TTC549 (cell line): ENCODE data around the gene CD300A.
"Not testable (repeated sequence)": the region's sequence is repeated elsewhere in the genome, so short reads cannot be mapped to it uniquely, and the experiment has no call there.

Experiments used
- FAIRE-seq: peaks from 2 replicates; lab custom pipeline; 2012; peaks lifted over from hg19 to GRCh38; lab: Jason Lieb, UNC

Gene CD300A

GRCh38 chr17:74485022-74485743 is 18.7 kb downstream of the CD300A start:
- no peak for FAIRE-seq

- FAIRE-seq: no peak
Observed at GRCh38 chr17:74485841-74486240, 19.4 kb downstream of the CD300A start.

- not testable (repeated sequence) for FAIRE-seq
Observed at GRCh38 chr17:74488276-74488675, 21.8 kb downstream of the CD300A start.

GRCh38 chr17:74490716-74491115 is 24.3 kb downstream of the CD300A start:
- no peak for FAIRE-seq

- FAIRE-seq: no peak
Observed at GRCh38 chr17:74491626-74492025, 25.2 kb downstream of the CD300A start.

GRCh38 chr17:74493331-74493833 is 26.9 kb downstream of the CD300A start:
- FAIRE-seq: peak; percentile 7

GRCh38 chr17:74497471-74497870 is 31.0 kb downstream of the CD300A start:
- FAIRE-seq: no peak

- FAIRE-seq: no peak
Observed at GRCh38 chr17:74499992-74500391, 33.6 kb downstream of the CD300A start.

GRCh38 chr17:74502861-74503260 is 36.4 kb downstream of the CD300A start:
- no peak for FAIRE-seq

- not testable (repeated sequence) for FAIRE-seq
Observed at GRCh38 chr17:74503949-74504348, 37.5 kb downstream of the CD300A start.

- FAIRE-seq: no peak
Observed at GRCh38 chr17:74508156-74508555, 41.7 kb downstream of the CD300A start.

- FAIRE-seq: no peak
Observed at GRCh38 chr17:74512036-74512435, 45.6 kb downstream of the CD300A start.

- FAIRE-seq: no peak
Observed at GRCh38 chr17:74512624-74513091, 46.2 kb downstream of the CD300A start.

- FAIRE-seq: no peak
Observed at GRCh38 chr17:74513987-74514631, 47.7 kb downstream of the CD300A start.

GRCh38 chr17:74514632-74515334 is 48.3 kb downstream of the CD300A start:
- FAIRE-seq: no peak

- no peak for FAIRE-seq
Observed at GRCh38 chr17:74515941-74516340, 49.5 kb downstream of the CD300A start.

- FAIRE-seq: no peak
Observed at GRCh38 chr17:74516561-74517328, 50.3 kb downstream of the CD300A start.

GRCh38 chr17:74518413-74518981 is 52.1 kb downstream of the CD300A start:
- not testable (repeated sequence) for FAIRE-seq

- FAIRE-seq: no peak
Observed at GRCh38 chr17:74520016-74520434, 53.6 kb downstream of the CD300A start.

GRCh38 chr17:74520790-74521480 is 54.5 kb downstream of the CD300A start:
- FAIRE-seq: no peak

GRCh38 chr17:74521701-74522201 is 55.3 kb downstream of the CD300A start:
- FAIRE-seq: no peak
